B cell (primary cell): Measurements from ENCODE around the gene EVI5L. TPM values are rescaled to one million over a fixed set of nuclear protein-coding genes. Genes with fewer than 3 reads are reported as not detected.

Source experiments
- ATAC-seq: fragments of 200-7000 bp; cut with Tn5 transposase; one replicate; pipeline ENCODE4 v1.10.0; 2021; ENCODE audit warnings: low read depth, mild to moderate bottlenecking, moderate number of reproducible peaks, moderate library complexity
- CTCF ChIA-PET: fragments of 350-600 bp; sonication (Branson Sonifier 250); formaldehyde crosslinking; loops from one replicate; lab custom pipeline; 2021; ENCODE audit warnings: antibody characterized with exemption, inconsistent platforms; lab: Charles Lee
- POLR2A ChIA-PET: fragments of 350-600 bp; sonication (Branson Sonifier 250); formaldehyde crosslinking; loops from one replicate; lab custom pipeline; 2021; ENCODE audit warnings: antibody characterized with exemption; lab: Charles Lee
- DNase-seq: peaks from one replicate; pipeline ENCODE4 v3.0.0; 2013
- H2AFZ ChIP-seq: 2 replicates; pipeline ENCODE4 v1.6.1; 2012; ENCODE audit warnings: mild to moderate bottlenecking, low read depth, low read length; ENCODE audit not compliant: insufficient read depth, poor library complexity, severe bottlenecking
- H3K27ac ChIP-seq, 2 donors: 1 replicate in 1 of 2; 2 replicates in 1 of 2; pipeline ENCODE4 v1.5.1; 2012 to 2013; ENCODE audit warnings: low read length in 2 of 2, mild to moderate bottlenecking in 2 of 2, moderate library complexity in 1 of 2
- H3K27me3 ChIP-seq, 4 experiments: fragments of 200-600 bp in 1 of 4; sonication (generic) in 1 of 4; replicated peaks in 1 of 4; 1 replicate in 2 of 4; 2 replicates in 2 of 4; pipeline versions ENCODE4 v1.6.1 to v1.7.0; 2013 to 2016; ENCODE audit warnings: low read length in 3 of 4, mild to moderate bottlenecking in 2 of 4, mixed read lengths in 1 of 4, moderate library complexity in 1 of 4; ENCODE audit not compliant: insufficient read depth in 4 of 4, control insufficient read depth in 3 of 4; ENCODE audit errors: control extremely low read depth in 1 of 4
- H3K36me3 ChIP-seq, 2 experiments: replicated peaks in 1 of 2; 1 replicate in 1 of 2; 2 replicates in 1 of 2; pipeline versions ENCODE4 v1.6.1 to v1.7.1; 2013; ENCODE audit warnings: low read length in 1 of 2; ENCODE audit not compliant: insufficient read depth in 2 of 2, control insufficient read depth in 1 of 2; ENCODE audit errors: control extremely low read depth in 1 of 2, extremely low read depth in 1 of 2
- H3K4me1 ChIP-seq, 2 donors: fragments of 200-600 bp in 1 of 2; sonication (generic) in 1 of 2; 1 replicate in 1 of 2; 2 replicates in 1 of 2; pipeline versions ENCODE4 v1.5.1 to v1.6.1; 2013 to 2017; ENCODE audit warnings: low read length in 2 of 2; ENCODE audit not compliant: control insufficient read depth in 2 of 2, insufficient read depth in 2 of 2
- H3K4me2 ChIP-seq: replicated peaks from 2 replicates; pipeline ENCODE3; 2012; ENCODE audit warnings: mild to moderate bottlenecking, low read depth, low read length; ENCODE audit not compliant: poor library complexity, severe bottlenecking
- H3K4me3 ChIP-seq, 5 experiments: fragments of 200-600 bp in 1 of 5; sonication (generic) in 1 of 5; 1 replicate in 3 of 5; 2 replicates in 2 of 5; pipeline versions ENCODE4 v1.5.1 to v1.7.0; 2011 to 2016; ENCODE audit warnings: low read length in 4 of 5, mild to moderate bottlenecking in 4 of 5, low read depth in 2 of 5, control low read depth in 1 of 5, moderate library complexity in 1 of 5; ENCODE audit not compliant: insufficient read depth in 1 of 5; ENCODE audit errors: control extremely low read depth in 1 of 5, extremely low read depth in 1 of 5
- H3K79me2 ChIP-seq: fragments of 200-600 bp; sonication (generic); one replicate; pipeline ENCODE4 v1.6.0; 2016; ENCODE audit warnings: low read length; ENCODE audit not compliant: control insufficient read depth, insufficient read depth
- H3K9ac ChIP-seq: fragments of 200-600 bp; sonication (generic); 2 replicates; pipeline ENCODE4 v1.6.1; 2017; ENCODE audit warnings: mild to moderate bottlenecking, low read length, moderate library complexity
- H3K9me3 ChIP-seq, 3 donors: one replicate each; pipeline versions ENCODE4 v1.6.1 to v1.7.1; 2013; ENCODE audit warnings: low read length in 2 of 3; ENCODE audit not compliant: control insufficient read depth in 2 of 3, insufficient read depth in 1 of 3; ENCODE audit errors: control extremely low read depth in 1 of 3
- H4K20me1 ChIP-seq: 2 replicates; pipeline ENCODE4 v1.6.0; 2012; ENCODE audit warnings: mild to moderate bottlenecking, low read length; ENCODE audit not compliant: insufficient read depth, control insufficient read depth, poor library complexity, severe bottlenecking
- H3K27ac Mint-ChIP-seq: one replicate; pipeline ENCODE4 v1.8.0; 2021; ENCODE audit warnings: mixed read lengths
- H3K27me3 Mint-ChIP-seq: one replicate; pipeline ENCODE4 v1.8.0; 2021; ENCODE audit warnings: mixed read lengths
- H3K4me1 Mint-ChIP-seq: one replicate; pipeline ENCODE4 v1.8.0; 2021; ENCODE audit warnings: mixed read lengths
- H3K4me3 Mint-ChIP-seq: one replicate; pipeline ENCODE4 v1.8.0; 2021; ENCODE audit warnings: mixed read lengths
- H3K9me3 Mint-ChIP-seq: one replicate; pipeline ENCODE4 v1.8.0; 2022; ENCODE audit warnings: mixed read lengths; ENCODE audit not compliant: insufficient read depth
- CTCF ChIP-seq: fragments of 200-600 bp; IDR thresholded peaks from one replicate; pipeline ENCODE4 v1.8.0; 2022; ENCODE audit warnings: antibody characterized with exemption, mild to moderate bottlenecking
- EZH2 ChIP-seq: IDR thresholded peaks from 2 replicates; pipeline ENCODE4 v1.6.1; 2012; ENCODE audit warnings: borderline replicate concordance, low read depth, mild to moderate bottlenecking, moderate library complexity, low read length; ENCODE audit not compliant: insufficient read depth, poor library complexity, severe bottlenecking
- WGBS: methylation state at CpG from one replicate; pipeline ENCODE4 v1.1.5; 2013; ENCODE audit warnings: missing lambda C conversion rate; ENCODE audit not compliant: insufficient coverage; 5-methylcytosine and 5-hydroxymethylcytosine counted together
- intact Hi-C: fragments of 100-400 bp; cut with micrococcal nuclease; formaldehyde crosslinking; loops from one replicate; pipeline ENCODE4 v1.10.0; 2022
- polyA plus RNA-seq: library from polyadenylated mRNA; depleted of rRNA; stranded (reverse); fragments of >200 nt; gene quantifications from 2 replicates; pipeline ENCODE4 v1.2.3, GENCODE V29; 2012
- total RNA-seq, 2 donors: library from RNA; stranded (reverse); fragments of 120-200 nt in 1 of 2; gene quantifications; 1 replicate in 1 of 2; 2 replicates in 1 of 2; pipeline versions ENCODE4 v1.2.3 to v1.2.4, GENCODE V29; 2013 to 2022

EVI5L gene
- total and polyA plus RNA-seq, 2 donors (not counting 1 experiment from before 2014, with no cell fraction given) = 7.9 to 11.8 TPM

- CTCF ChIA-PET = interaction anchor here (0.5 to 8.2 kb wide), 49 partner anchors 9 to 1700 kb away, joined by 3 to 145 read pairs (median 4); partner anchors contain the start of genes FCER2, MCEMP1, STXBP2 and TRAPPC5
- Histone ChIP-seq H4K20me1 (no peaks in the 10 kb centered on the region), H3K4me1 (peaks cover 7 to 16% of the 10 kb centered on the region in 2 donors), H2AFZ (peak overlapping the region; percentile 70), H3K4me2 (peak overlapping the region; percentile 70), H3K27me3 (peaks cover 0 to 13% (median 3%) of the 10 kb centered on the region in 4 experiments), H3K79me2 (no peaks in the 10 kb centered on the region), H3K4me3 (peak overlapping the region in 4 of 5 experiments; percentile 17 to 27 (median 20)), H3K9me3 (peaks cover 0 to 28% (median 7%) of the 10 kb centered on the region in 3 donors), H3K9ac (peak overlapping the region; percentile 39), H3K36me3 (no peaks in the 10 kb centered on the region), H3K27ac (no peak overlapping the region)
- Mint-ChIP-seq H3K4me1 (peaks cover 9% of the 10 kb centered on the region), H3K4me3 (peak overlapping the region; percentile 60), H3K27ac (no peak overlapping the region), H3K27me3 (peaks cover 10% of the 10 kb centered on the region), H3K9me3 (no peaks in the 10 kb centered on the region)
- no peak for TF ChIP-seq EZH2
- peak; percentile 84 for TF ChIP-seq CTCF
- intact Hi-C loops = loop anchor here (1.0 to 5.0 kb wide), 4 partner anchors 57 to 147 kb away; no protein-coding TSS in a partner anchor
- POLR2A ChIA-PET = interaction anchor here (0.6 to 1.5 kb wide), 2 partner anchors 14 to 119 kb away, joined by 4 to 15 read pairs; partner anchors contain the start of gene TRAPPC5
- DNase-seq (peak; percentile 79), ATAC-seq (peak; percentile 64)
- WGBS = 0% methylated on average over 16 of the region's 34 CpGs
Observed at GRCh38 chr19:7799640-7800355, 30.2 kb upstream of the EVI5L start.

GRCh38 chr19:7801020-7801570, 28.9 kb upstream of the EVI5L start:
- H3K36me3 ChIP-seq = no peaks in the 10 kb centered on the region
- Mint-ChIP-seq H3K27ac (no peak overlapping the region), H3K4me3 (no peak overlapping the region), H3K9me3 (no peaks in the 10 kb centered on the region), H3K4me1 (peaks cover 13% of the 10 kb centered on the region), H3K27me3 (peaks cover 13% of the 10 kb centered on the region)
- H2AFZ ChIP-seq = no peak overlapping the region
- ChIA-PET CTCF (interaction anchor here (0.8 to 8.2 kb wide), 21 partner anchors 9 to 260 kb away, joined by 3 to 145 read pairs (median 5); partner anchors contain the start of genes CD209, FCER2, MCEMP1 and TRAPPC5), POLR2A (no interaction called here)
- no peak overlapping the region for H3K4me2 ChIP-seq
- ATAC-seq (no peak), DNase-seq (no peak)
- H3K9me3 ChIP-seq = peaks cover 0 to 28% (median 7%) of the 10 kb centered on the region in 3 donors
- no peaks in the 10 kb centered on the region for H4K20me1 ChIP-seq
- no peaks in the 10 kb centered on the region for H3K79me2 ChIP-seq
- no peak overlapping the region for H3K9ac ChIP-seq
- 88% methylated on average over 13 of the region's 17 CpGs for WGBS
- H3K27ac ChIP-seq = no peak overlapping the region
- intact Hi-C loops = no loop called here
- no peak overlapping the region for H3K4me3 ChIP-seq
- H3K4me1 ChIP-seq = peaks cover 7 to 16% of the 10 kb centered on the region in 2 donors
- TF ChIP-seq EZH2 = no peak
- TF ChIP-seq CTCF = no peak
- peaks cover 0 to 13% (median 3%) of the 10 kb centered on the region in 4 experiments for H3K27me3 ChIP-seq
